HepG2 (cell line): ENCODE data around the gene TMEM222. TPM values are rescaled to one million over a fixed set of nuclear protein-coding genes. Genes with fewer than 3 reads are reported as not detected.

Experiments
- EP300 ChIP-seq, 3 experiments: sonication (generic) in 1 of 3; formaldehyde crosslinking in 1 of 3; IDR thresholded peaks; 2 replicates each; pipeline versions ENCODE4 v1.5.1 to v1.6.1; 2011 to 2020; ENCODE audit warnings: low read depth in 2 of 3, low read length in 2 of 3, borderline replicate concordance in 1 of 3, improper control_type of control experiment in 1 of 3, mild to moderate bottlenecking in 1 of 3, missing genetic modification reagents in 1 of 3, moderate library complexity in 1 of 3
- GABPB1 ChIP-seq: IDR thresholded peaks from 2 replicates; pipeline ENCODE4 v1.6.1; 2016; ENCODE audit warnings: mild to moderate bottlenecking, missing genetic modification reagents, moderate library complexity, missing compliant biosample characterization
- IKZF5 ChIP-seq: IDR thresholded peaks from 2 replicates; pipeline ENCODE4 v1.6.1; 2018; ENCODE audit warnings: missing genetic modification reagents, mild to moderate bottlenecking, missing compliant biosample characterization
- MEIS1 ChIP-seq: sonication (generic); formaldehyde crosslinking; IDR thresholded peaks from 2 replicates; pipeline ENCODE4 v1.9.0; 2021; ENCODE audit warnings: mild to moderate bottlenecking, missing genetic modification reagents, moderate library complexity, borderline replicate concordance
- PATZ1 ChIP-seq: sonication (generic); formaldehyde crosslinking; IDR thresholded peaks from 2 replicates; pipeline ENCODE4 v1.4.0; 2020; ENCODE audit warnings: missing genetic modification reagents
- PHF5A ChIP-seq: IDR thresholded peaks from one replicate; pipeline ENCODE4 v1.6.1; 2018; ENCODE audit warnings: low read depth, missing genetic modification reagents; ENCODE audit not compliant: unreplicated experiment
- PRDM10 ChIP-seq: sonication (generic); formaldehyde crosslinking; IDR thresholded peaks from 2 replicates; pipeline ENCODE4 v1.4.0; 2020; ENCODE audit warnings: low read depth, missing genetic modification reagents
- SAP130 ChIP-seq: IDR thresholded peaks from 2 replicates; pipeline ENCODE4 v1.6.1; 2016; ENCODE audit warnings: low read depth
- SP1 ChIP-seq, 2 experiments: fragments of 450-650 bp in 1 of 2; sonication (generic) in 1 of 2; formaldehyde crosslinking in 1 of 2; IDR thresholded peaks; 2 replicates each; pipeline versions ENCODE4 v1.4.0 to v1.6.1; 2016 to 2020; ENCODE audit warnings: missing genetic modification reagents in 1 of 2
- SRSF1 ChIP-seq: fragments of 200-400 bp; formaldehyde crosslinking; optimal IDR thresholded peaks from 2 replicates; pipeline ENCODE3; 2017; ENCODE audit warnings: mild to moderate bottlenecking, low read depth, low read length, moderate library complexity
- TFAP4 ChIP-seq: sonication (generic); IDR thresholded peaks from 2 replicates; pipeline ENCODE4 v1.6.1; 2016; ENCODE audit warnings: low read depth, borderline replicate concordance
- XBP1 ChIP-seq: sonication (generic); formaldehyde crosslinking; IDR thresholded peaks from 2 replicates; pipeline ENCODE4 v1.5.0; 2020; ENCODE audit warnings: missing genetic modification reagents
- YY1 ChIP-seq: IDR thresholded peaks from 2 replicates; pipeline ENCODE4 v1.6.1; 2011; ENCODE audit warnings: low read length, low read depth, moderate library complexity, mild to moderate bottlenecking; ENCODE audit not compliant: insufficient read depth, insufficient replicate concordance
- ZBTB3 ChIP-seq: sonication (generic); formaldehyde crosslinking; IDR thresholded peaks from 2 replicates; pipeline ENCODE4 v1.4.0; 2020; ENCODE audit warnings: low read depth, mild to moderate bottlenecking, moderate library complexity, missing genetic modification reagents, borderline replicate concordance
- ZNF574 ChIP-seq: sonication (generic); formaldehyde crosslinking; IDR thresholded peaks from 2 replicates; pipeline ENCODE4 v1.4.0; 2020; ENCODE audit warnings: missing genetic modification reagents
- ZNF615 ChIP-seq: sonication (generic); formaldehyde crosslinking; IDR thresholded peaks from 2 replicates; pipeline ENCODE4 v1.5.0; 2020; ENCODE audit warnings: mild to moderate bottlenecking, missing genetic modification reagents, borderline replicate concordance
- polyA plus RNA-seq, 8 experiments: library from polyadenylated mRNA; depleted of rRNA in 3 of 8; stranded (reverse) in 7 of 8; unstranded in 1 of 8; fragments of >200 nt; fragmentation: Illumina TruSeq in 4 of 8; extraction: Trizol in 4 of 8; gene quantifications; 2 replicates each; pipeline versions ENCODE4 v1.2.1 to v1.2.3, GENCODE V29; 2011 to 2016; ENCODE audit warnings: low read depth in 4 of 8, missing spikeins in 1 of 8, mixed read lengths in 1 of 8; ENCODE audit not compliant: insufficient read depth in 1 of 8
- total RNA-seq, 5 experiments: library from RNA; depleted of rRNA; stranded (reverse); fragments of >200 nt; fragmentation: Illumina TruSeq; extraction: Trizol; gene quantifications; 2 replicates each; pipeline ENCODE4 v1.2.3, GENCODE V29; 2016; ENCODE audit warnings: low read depth in 1 of 5

TMEM222 gene
- total and polyA plus RNA-seq, 2 of the 13 experiments (the other 11 are each of a cell fraction or from before 2014, with no cell fraction given) = 22.7 to 29.6 TPM

- TF ChIP-seq PRDM10 (CRISPR knock-in tag) = peak; percentile 66; the same call in 1 of the 2 replicates
- no peak for TF ChIP-seq ZNF615 (CRISPR knock-in tag)
- TF ChIP-seq XBP1 = no peak
- TF ChIP-seq PATZ1 = 0 out of 2 replicates have a peak, but pooled peaks have one; percentile 25
- no peak for TF ChIP-seq SP1 (IDR thresholded peaks at IDR 0.05)
- TF ChIP-seq SP1 (CRISPR knock-in tag; IDR thresholded peaks at IDR 0.05) = peak; percentile 63
- TF ChIP-seq MEIS1 (CRISPR knock-in tag) = no peak
- no peak for TF ChIP-seq ZBTB3 (CRISPR knock-in tag)
- TF ChIP-seq SRSF1 = peak; percentile 75
- peak in 1 of 2 experiments; percentile 82; a peak in 1 of 4 replicates for TF ChIP-seq EP300 (IDR thresholded peaks at IDR 0.05; ENCODE audit: low read depth in 2 of 2, low read length in 2 of 2)
- no peak for TF ChIP-seq EP300 (CRISPR knock-in tag; IDR thresholded peaks at IDR 0.05; ENCODE audit: borderline replicate concordance)
- peak; percentile 38 for TF ChIP-seq YY1
- peak; percentile 56 for TF ChIP-seq SAP130 (CRISPR knock-in tag)
- TF ChIP-seq IKZF5 (CRISPR knock-in tag) = 0 out of 2 replicates have a peak, but pooled peaks have one; percentile 29
- TF ChIP-seq PHF5A (CRISPR knock-in tag) = no peak
- peak; percentile 22; the same call in 1 of the 2 replicates for TF ChIP-seq ZNF574 (CRISPR knock-in tag)
- TF ChIP-seq GABPB1 = peak; percentile 27; the same call in 1 of the 2 replicates
- TF ChIP-seq TFAP4 = peak; percentile 21; the same call in 1 of the 2 replicates
Measured at GRCh38 chr1:27365372-27366112, 43.6 kb downstream of the TMEM222 start (continued).
